CD14-positive monocyte (primary cell): ENCODE results near the gene IMPDH1. TPM values are rescaled to one million over a fixed set of nuclear protein-coding genes. Genes with fewer than 3 reads are reported as not detected.
A peak's percentile ranks its signal among the peaks of the same experiment; 100 is the strongest.

ENCODE experiments used
- DNase-seq, 3 donors: peaks; one replicate each; pipeline ENCODE4 v3.0.0-alpha.2; 2011 to 2022
- H2AFZ ChIP-seq: 2 replicates; pipeline ENCODE4 v1.6.0; 2012; ENCODE audit warnings: mild to moderate bottlenecking, low read depth, low read length, inconsistent platforms; ENCODE audit not compliant: insufficient read depth, poor library complexity, severe bottlenecking
- H3K27ac ChIP-seq, 2 donors: 1 replicate in 1 of 2; 2 replicates in 1 of 2; pipeline ENCODE4 v1.5.1; 2012 to 2013; ENCODE audit warnings: low read length in 2 of 2, control low read depth in 1 of 2, inconsistent platforms in 1 of 2, low read depth in 1 of 2, mild to moderate bottlenecking in 1 of 2
- H3K27me3 ChIP-seq, 2 donors: one replicate each; pipeline versions ENCODE4 v1.6.0 to v1.6.1; 2011 to 2013; ENCODE audit warnings: low read length in 2 of 2; ENCODE audit not compliant: control insufficient read depth in 2 of 2, insufficient read depth in 2 of 2
- H3K36me3 ChIP-seq, 2 donors: replicated peaks in 1 of 2; 1 replicate in 1 of 2; 2 replicates in 1 of 2; pipeline versions ENCODE4 v1.5.1 to v1.6.1; 2012 to 2013; ENCODE audit warnings: low read length in 2 of 2, control low read depth in 1 of 2, inconsistent platforms in 1 of 2, mild to moderate bottlenecking in 1 of 2; ENCODE audit not compliant: insufficient read depth in 2 of 2, control insufficient read depth in 1 of 2
- H3K4me1 ChIP-seq, 2 donors: 1 replicate in 1 of 2; 2 replicates in 1 of 2; pipeline versions ENCODE4 v1.5.1 to v1.6.1; 2012 to 2013; ENCODE audit warnings: low read length in 2 of 2, control low read depth in 1 of 2, inconsistent platforms in 1 of 2, mild to moderate bottlenecking in 1 of 2, moderate library complexity in 1 of 2; ENCODE audit not compliant: insufficient read depth in 2 of 2, control insufficient read depth in 1 of 2
- H3K4me2 ChIP-seq: replicated peaks from 2 replicates; pipeline ENCODE3; 2012; ENCODE audit warnings: low read length, moderate library complexity, mild to moderate bottlenecking; ENCODE audit not compliant: poor library complexity, severe bottlenecking; ENCODE audit errors: extremely low read depth
- H3K4me3 ChIP-seq, 3 experiments: fragments of 200-600 bp in 1 of 3; sonication (generic) in 1 of 3; replicated peaks in 1 of 3; 1 replicate in 2 of 3; 2 replicates in 1 of 3; pipeline ENCODE4 v1.5.1; 2011 to 2013; ENCODE audit warnings: low read length in 3 of 3, mild to moderate bottlenecking in 3 of 3, control low read depth in 2 of 3, low read depth in 2 of 3, inconsistent platforms in 1 of 3, moderate library complexity in 1 of 3
- H3K79me2 ChIP-seq: 2 replicates; pipeline ENCODE4 v1.6.0; 2012; ENCODE audit warnings: mild to moderate bottlenecking, control low read depth, inconsistent platforms, low read length, moderate library complexity; ENCODE audit not compliant: insufficient read depth
- H3K9ac ChIP-seq: 2 replicates; pipeline ENCODE4 v1.6.0; 2017; ENCODE audit warnings: low read length, mild to moderate bottlenecking; ENCODE audit not compliant: insufficient read depth, poor library complexity, severe bottlenecking
- H3K9me3 ChIP-seq, 2 donors: replicated peaks in 1 of 2; 1 replicate in 1 of 2; 2 replicates in 1 of 2; pipeline versions ENCODE4 v1.5.1 to v1.6.1; 2012 to 2013; ENCODE audit warnings: low read length in 2 of 2, control low read depth in 1 of 2; ENCODE audit not compliant: control insufficient read depth in 1 of 2, insufficient read depth in 1 of 2
- H4K20me1 ChIP-seq: 2 replicates; pipeline ENCODE4 v1.6.0; 2012; ENCODE audit warnings: mild to moderate bottlenecking, low read length, control low read depth, moderate library complexity; ENCODE audit not compliant: insufficient read depth
- H3K27ac Mint-ChIP-seq, 7 donors: one replicate each; pipeline ENCODE4 v1.8.0; 2020; ENCODE audit warnings: mild to moderate bottlenecking in 7 of 7, mixed read lengths in 7 of 7, moderate library complexity in 6 of 7, inconsistent platforms in 2 of 7
- H3K27me3 Mint-ChIP-seq, 3 donors: one replicate each; pipeline ENCODE4 v1.8.0; 2021 to 2022; ENCODE audit warnings: low read depth in 3 of 3, mild to moderate bottlenecking in 3 of 3, mixed read lengths in 3 of 3, moderate library complexity in 3 of 3, inconsistent platforms in 1 of 3
- H3K36me3 Mint-ChIP-seq, 2 donors: one replicate each; pipeline ENCODE4 v1.8.0; 2020; ENCODE audit warnings: mixed read lengths in 2 of 2, inconsistent platforms in 1 of 2, mild to moderate bottlenecking in 1 of 2
- H3K4me1 Mint-ChIP-seq: one replicate; pipeline ENCODE4 v1.8.0; 2020; ENCODE audit warnings: mild to moderate bottlenecking, mixed read lengths
- H3K4me3 Mint-ChIP-seq, 2 donors: one replicate each; pipeline ENCODE4 v1.8.0; 2020; ENCODE audit warnings: mild to moderate bottlenecking in 2 of 2, mixed read lengths in 2 of 2, moderate library complexity in 1 of 2
- H3K9me3 Mint-ChIP-seq, 7 donors: one replicate each; pipeline ENCODE4 v1.8.0; 2020 to 2022; ENCODE audit warnings: mixed read lengths in 7 of 7, mild to moderate bottlenecking in 6 of 7, moderate library complexity in 6 of 7, inconsistent platforms in 2 of 7
- WGBS: methylation state at CpG from one replicate; pipeline ENCODE4 v1.1.5; 2013; ENCODE audit warnings: missing lambda C conversion rate; ENCODE audit not compliant: insufficient coverage; 5-methylcytosine and 5-hydroxymethylcytosine counted together
- intact Hi-C, 2 donors: fragments of 100-400 bp; cut with micrococcal nuclease; formaldehyde crosslinking; loops; one replicate each; pipeline versions ENCODE4 v1.15.0 to v1.15.1; 2023
- polyA plus RNA-seq, 3 donors: library from polyadenylated mRNA; depleted of rRNA in 1 of 3; unstranded in 2 of 3; stranded (reverse) in 1 of 3; fragments of 300-500 nt in 2 of 3; fragments of >200 nt in 1 of 3; fragmentation: Illumina TruSeq in 2 of 3; gene quantifications; 1 replicate in 2 of 3; 2 replicates in 1 of 3; pipeline ENCODE4 v1.2.3, GENCODE V29; 2012 to 2021
- TF ChIP-seq, protein P1 (sequence below): fragments of 200-600 bp; IDR thresholded peaks from one replicate; pipeline ENCODE4 v1.8.0; 2022; ENCODE audit warnings: antibody characterized with exemption, mild to moderate bottlenecking

The IMPDH1 gene
- polyA plus RNA-seq, 3 donors, result 110 to 259 (median 152) TPM

DNA sequence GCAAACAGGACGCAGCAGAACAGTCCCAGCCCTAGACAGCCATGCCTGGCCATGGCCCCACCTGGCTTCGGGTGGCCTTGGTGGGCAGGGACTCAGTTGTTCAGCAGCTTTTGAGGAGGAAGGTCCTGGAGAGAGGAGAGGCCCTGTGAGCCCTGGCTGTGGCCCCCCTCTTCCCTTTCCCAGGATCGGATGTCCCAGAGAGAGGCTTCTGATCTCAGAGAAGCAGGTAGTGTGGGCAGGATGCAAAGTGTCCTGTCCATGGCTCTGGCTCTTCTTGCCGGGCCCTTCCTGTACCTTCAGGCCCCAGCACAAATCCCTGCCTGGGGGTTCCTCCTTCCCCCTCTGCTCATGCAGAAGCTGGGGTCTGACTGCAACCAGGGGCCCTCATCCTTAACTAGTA is 49.8 kb downstream of the IMPDH1 start:
- Mint-ChIP-seq H3K36me3 (no peaks in the 10 kb centered on the region), H3K4me3 (peak overlapping the region; percentile 75 to 92), H3K27ac (peak overlapping the region in 1 of 7 donors; percentile 48), H3K9me3 (peaks cover 0 to 2% (median 0%) of the 10 kb centered on the region in 7 donors), H3K27me3 (peaks cover 12 to 44% (median 23%) of the 10 kb centered on the region in 3 donors), H3K4me1 (peaks cover 49% of the 10 kb centered on the region)
- H3K4me3 ChIP-seq, result peak overlapping the region in 1 of 3 experiments; percentile 77
- H3K4me2 ChIP-seq, result peak overlapping the region; percentile 87
- WGBS, result 92% methylated on average over 2 of the region's 4 CpGs
- H3K4me1 ChIP-seq, result peaks cover 50% of the 10 kb centered on the region in 2 donors
- no peak overlapping the region for H3K9ac ChIP-seq
- TF ChIP-seq, protein P1, sequence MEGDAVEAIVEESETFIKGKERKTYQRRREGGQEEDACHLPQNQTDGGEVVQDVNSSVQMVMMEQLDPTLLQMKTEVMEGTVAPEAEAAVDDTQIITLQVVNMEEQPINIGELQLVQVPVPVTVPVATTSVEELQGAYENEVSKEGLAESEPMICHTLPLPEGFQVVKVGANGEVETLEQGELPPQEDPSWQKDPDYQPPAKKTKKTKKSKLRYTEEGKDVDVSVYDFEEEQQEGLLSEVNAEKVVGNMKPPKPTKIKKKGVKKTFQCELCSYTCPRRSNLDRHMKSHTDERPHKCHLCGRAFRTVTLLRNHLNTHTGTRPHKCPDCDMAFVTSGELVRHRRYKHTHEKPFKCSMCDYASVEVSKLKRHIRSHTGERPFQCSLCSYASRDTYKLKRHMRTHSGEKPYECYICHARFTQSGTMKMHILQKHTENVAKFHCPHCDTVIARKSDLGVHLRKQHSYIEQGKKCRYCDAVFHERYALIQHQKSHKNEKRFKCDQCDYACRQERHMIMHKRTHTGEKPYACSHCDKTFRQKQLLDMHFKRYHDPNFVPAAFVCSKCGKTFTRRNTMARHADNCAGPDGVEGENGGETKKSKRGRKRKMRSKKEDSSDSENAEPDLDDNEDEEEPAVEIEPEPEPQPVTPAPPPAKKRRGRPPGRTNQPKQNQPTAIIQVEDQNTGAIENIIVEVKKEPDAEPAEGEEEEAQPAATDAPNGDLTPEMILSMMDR, result no peak
- DNase-seq, result no peak
- no peaks in the 10 kb centered on the region for H3K79me2 ChIP-seq
- peak overlapping the region; percentile 81 for H2AFZ ChIP-seq
- no peaks in the 10 kb centered on the region for H3K9me3 ChIP-seq
- intact Hi-C loops, result no loop called here
- H3K27ac ChIP-seq, result no peak overlapping the region
- no peaks in the 10 kb centered on the region for H3K36me3 ChIP-seq
- H3K27me3 ChIP-seq, result peaks cover 8 to 30% of the 10 kb centered on the region in 2 donors
- H4K20me1 ChIP-seq, result no peaks in the 10 kb centered on the region

DNA sequence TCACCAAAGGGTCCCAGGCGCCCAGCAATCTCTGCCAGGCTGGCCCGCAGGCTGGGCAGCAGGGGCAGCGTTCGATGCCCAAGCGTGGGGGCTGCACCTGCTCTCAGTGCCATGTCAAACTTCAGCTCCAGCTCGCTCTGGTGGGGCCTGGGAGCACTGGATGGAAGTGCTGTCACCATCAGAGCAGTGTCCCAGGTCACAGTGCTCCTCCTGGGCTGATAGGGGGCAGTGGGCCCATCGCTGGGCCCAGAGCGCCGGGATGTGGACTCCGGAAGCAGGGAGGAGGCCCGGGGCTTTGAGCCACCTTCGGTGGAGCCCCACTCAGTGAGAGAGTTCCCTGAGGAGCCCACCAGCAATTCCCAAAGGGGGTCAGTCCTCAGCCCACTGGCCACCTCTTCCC is 50.4 kb downstream of the IMPDH1 start:
- Histone ChIP-seq H3K4me2 (no peak overlapping the region), H3K4me1 (peaks cover 50% of the 10 kb centered on the region in 2 donors), H3K79me2 (no peaks in the 10 kb centered on the region), H3K27me3 (peaks cover 7 to 24% of the 10 kb centered on the region in 2 donors), H3K9me3 (no peaks in the 10 kb centered on the region), H3K36me3 (no peaks in the 10 kb centered on the region), H3K4me3 (no peak overlapping the region), H4K20me1 (no peaks in the 10 kb centered on the region), H2AFZ (no peak overlapping the region), H3K27ac (no peak overlapping the region), H3K9ac (no peak overlapping the region)
- peaks cover 10 to 40% (median 17%) of the 10 kb centered on the region in 3 donors for H3K27me3 Mint-ChIP-seq
- TF ChIP-seq, protein P1, result no peak
- WGBS, result 99% methylated on average over 6 of the region's 12 CpGs
- intact Hi-C loops, result no loop called here
- no peaks in the 10 kb centered on the region for H3K36me3 Mint-ChIP-seq
- no peak overlapping the region for H3K4me3 Mint-ChIP-seq
- H3K4me1 Mint-ChIP-seq, result peaks cover 49% of the 10 kb centered on the region
- no peak overlapping the region for H3K27ac Mint-ChIP-seq
- no peak for DNase-seq
- H3K9me3 Mint-ChIP-seq, result peaks cover 0 to 2% (median 0%) of the 10 kb centered on the region in 7 donors
